Heart right ventricle (tissue), 16 donors: ENCODE data around the gene TPD52L1. TPM values are rescaled to one million over a fixed set of nuclear protein-coding genes. Genes with fewer than 3 reads are reported as not detected.
"Not testable (repeated sequence)": the region's sequence is repeated elsewhere in the genome, so short reads cannot be mapped to it uniquely, and the experiment has no call there.

ENCODE experiments used
- ATAC-seq, 8 donors: fragments of 200-7000 bp; cut with Tn5 transposase; one replicate each; pipeline ENCODE4 v1.9.1; 2020; ENCODE audit warnings: mild to moderate bottlenecking in 8 of 8, moderate library complexity in 8 of 8, moderate number of reproducible peaks in 1 of 8
- DNase-seq, 2 donors: peaks; one replicate each; pipeline ENCODE4 v3.0.0-alpha.2; 2020
- H3K27ac ChIP-seq, 10 donors: fragments of 200-600 bp; sonication (generic) in 2 of 10; one replicate each; pipeline versions ENCODE4 v1.5.0 to v1.8.0; 2020 to 2022; ENCODE audit warnings: mild to moderate bottlenecking in 3 of 10
- H3K27me3 ChIP-seq, 7 donors: fragments of 200-600 bp; one replicate each; pipeline ENCODE4 v1.8.0; 2021 to 2022; ENCODE audit warnings: mild to moderate bottlenecking in 2 of 7
- H3K36me3 ChIP-seq, 9 donors: fragments of 200-600 bp; sonication (generic) in 1 of 9; one replicate each; pipeline versions ENCODE4 v1.5.0 to v1.8.0; 2020 to 2022; ENCODE audit warnings: mild to moderate bottlenecking in 2 of 9
- H3K4me1 ChIP-seq, 9 donors: fragments of 200-600 bp; sonication (generic) in 1 of 9; one replicate each; pipeline versions ENCODE4 v1.5.0 to v1.8.0; 2020 to 2022; ENCODE audit warnings: mild to moderate bottlenecking in 4 of 9
- H3K4me3 ChIP-seq, 10 donors: fragments of 200-600 bp; sonication (generic) in 2 of 10; one replicate each; pipeline versions ENCODE4 v1.5.0 to v1.8.0; 2020 to 2022; ENCODE audit warnings: mild to moderate bottlenecking in 7 of 10, moderate library complexity in 2 of 10
- H3K9me3 ChIP-seq, 11 donors: fragments of 200-600 bp in 10 of 11; sonication (generic) in 2 of 11; one replicate each; pipeline versions ENCODE4 v1.5.0 to v1.8.0; 2013 to 2022; ENCODE audit warnings: mild to moderate bottlenecking in 2 of 11, control low read depth in 1 of 11, moderate library complexity in 1 of 11
- CTCF ChIP-seq, 9 donors: fragments of 200-600 bp; sonication (generic) in 2 of 9; IDR thresholded peaks; one replicate each; pipeline versions ENCODE4 v1.5.0 to v1.8.0; 2021 to 2022; ENCODE audit warnings: antibody characterized with exemption in 9 of 9, mild to moderate bottlenecking in 5 of 9, moderate library complexity in 1 of 9
- WGBS, 2 donors: extraction: QIAGEN DNeasy Blood & Tissue Kit; methylation state at CpG; one replicate each; pipeline ENCODE4 v1.1.7; 2013; ENCODE audit warnings: inconsistent platforms in 1 of 2; 5-methylcytosine and 5-hydroxymethylcytosine counted together
- intact Hi-C, 10 donors: fragments of 100-400 bp; cut with DNase I; formaldehyde crosslinking; loops; one replicate each; pipeline versions ENCODE4 v1.11.1 to v1.14.2; 2022
- polyA plus RNA-seq, 2 donors: library from polyadenylated mRNA; stranded (reverse); fragments of 200-250 nt; gene quantifications; one replicate each; pipeline ENCODE4 v1.2.3, GENCODE V29; 2013
- total RNA-seq, 10 donors: library from RNA; stranded (reverse); fragmentation: NEBNext Ultra II Directional in 3 of 10; extraction: Animal tissue kit (Norgen Biotek cat#: 25700) in 3 of 10; gene quantifications; one replicate each; pipeline versions ENCODE4 v1.2.1 to v1.2.4, GENCODE V29; 2021 to 2023
- donor health status: Arrhythmogenic right ventricular cardiomyopathy.
- donor health status: ischemic (EF 13 %, LVEDD 7.1; RV severe dilation, severe dysfunction).
- donor health status: healthy with polysubstance abuse.
- donor health status: DM: no; HTN: yes; CAD: no.
- donor health status: DM: no; HTN: no; CAD: no.
- donor health status: ischemic (EF 25% LVEDD 6.9; RV normal size, moderate dysfunction).
- donor health status: ischemic (EF 25% LVEDD 5.7; RV mildly dilated, moderate dysfunction).
- donor health status: healthy.
- donor health status: DM: yes; HTN: yes; CAD: no.
- donor health status: Ischemic cardiomyopathy.
- donor health status: ischemic (EF 35%, LVEDD 5.7; RV mildly dilated, moderate dysfunction).
- donor health status: nonischemic (EF 11% LVEDD 7.7; RV severe dilation, severe dysfunction).
- donor health status: DM: yes; HTN: yes; CAD: no.
- donor health status: PGD.
- donor health status: ischemic (EF 29% LVEDD 5.4; RV normal size, mild dysfunction).
- donor health status: nonischemic (EF 23%, LVEDD 6.1; RV moderate dilation, normal function).

The TPD52L1 gene
- total and polyA plus RNA-seq, 12 donors: 21.2 to 97.8 (median 54.1) TPM

DNA sequence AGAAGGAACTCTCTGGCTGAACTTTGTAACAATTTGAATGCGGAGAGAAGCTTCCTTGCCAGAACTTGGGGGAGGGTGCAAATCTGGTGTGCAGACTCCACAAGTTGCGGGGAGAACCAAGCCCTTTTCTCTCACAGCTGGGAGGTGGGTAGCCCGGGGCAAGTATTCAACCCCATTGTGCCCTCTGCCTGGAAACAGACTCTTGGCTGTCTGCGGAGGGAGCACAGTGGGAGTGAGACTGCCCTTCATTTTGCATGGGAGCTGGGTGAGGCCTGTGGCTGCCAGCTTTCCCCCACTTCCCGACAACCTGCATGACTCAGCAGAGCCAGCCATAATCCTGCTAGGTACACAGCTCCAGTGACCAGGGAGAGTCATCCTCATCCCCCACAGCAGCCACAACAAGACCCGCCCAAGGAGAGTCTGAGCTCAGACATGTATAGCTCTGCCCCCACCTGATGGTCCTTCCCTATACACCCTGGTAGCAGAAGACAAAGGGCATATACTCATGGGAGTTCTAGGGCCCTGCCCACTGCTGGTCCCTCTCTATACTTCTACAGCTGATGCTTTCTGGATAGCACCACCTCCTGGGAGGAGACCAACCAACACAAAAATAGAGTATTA lies 29.4 kb upstream of the TPD52L1 start:
- ATAC-seq (no peak), DNase-seq (no peak)
- intact Hi-C loops: no loop called here
- no peak overlapping the region for H3K27ac ChIP-seq
- H3K4me1 ChIP-seq: peaks cover 0 to 16% (median 0%) of the 10 kb centered on the region in 9 donors
- no peak overlapping the region for H3K4me3 ChIP-seq
- H3K36me3 ChIP-seq: no peaks in the 10 kb centered on the region
- no peak for TF ChIP-seq CTCF (IDR thresholded peaks at IDR 0.05)
- WGBS, 2 donors: 80 to 82% methylated on average over 6 of the region's 6 CpGs
- H3K9me3 ChIP-seq: peaks cover 0 to 11% (median 0%) of the 10 kb centered on the region in 11 donors
- H3K27me3 ChIP-seq: no peaks in the 10 kb centered on the region

DNA sequence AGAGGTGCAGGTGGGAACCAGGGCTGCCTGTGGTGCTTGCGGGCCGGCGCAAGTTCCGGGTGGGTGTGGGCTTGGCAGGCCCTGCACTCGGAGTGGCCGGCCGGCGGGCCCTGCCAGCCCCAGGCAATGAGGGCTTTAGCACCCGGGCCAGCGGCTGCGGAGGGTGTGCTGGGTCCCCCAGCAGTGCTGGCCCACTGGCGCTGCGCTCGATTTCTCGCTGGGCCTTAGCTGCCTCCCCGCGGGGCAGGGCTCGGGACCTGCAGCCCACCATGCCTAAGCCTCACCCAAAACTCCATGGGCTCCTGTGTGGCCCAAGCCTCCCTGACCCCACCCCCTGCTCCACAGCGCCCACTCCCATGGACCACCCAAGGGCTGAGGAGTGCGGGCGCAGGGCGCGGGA lies 27.7 kb upstream of the TPD52L1 start:
- ATAC-seq, H3K4me3 ChIP-seq, H3K27ac ChIP-seq, DNase-seq, H3K27me3 ChIP-seq, H3K36me3 ChIP-seq, intact Hi-C loops: not testable (repeated sequence)
- H3K9me3 ChIP-seq: peaks cover 0 to 11% (median 0%) of the 10 kb centered on the region in 11 donors
- peaks cover 0 to 16% (median 0%) of the 10 kb centered on the region in 9 donors for H3K4me1 ChIP-seq
- 97 to 100% methylated on average over 23 of the region's 23 CpGs for WGBS, 2 donors

- DNase-seq (no peak), ATAC-seq (no peak)
- no peak overlapping the region for H3K27ac ChIP-seq
- no peaks in the 10 kb centered on the region for H3K4me1 ChIP-seq
- H3K4me3 ChIP-seq: no peak overlapping the region
- H3K36me3 ChIP-seq: no peaks in the 10 kb centered on the region
- intact Hi-C loops: no loop called here
- TF ChIP-seq CTCF (IDR thresholded peaks at IDR 0.05): no peak
- peaks cover 0 to 11% (median 0%) of the 10 kb centered on the region in 11 donors for H3K9me3 ChIP-seq
- no peaks in the 10 kb centered on the region for H3K27me3 ChIP-seq
- WGBS, 2 donors: 63% methylated on average over 4 of the region's 4 CpGs
Observed at GRCh38 chr6:125129354-125129753, 24.2 kb upstream of the TPD52L1 start.

GRCh38 chr6:125132058-125132457 lies 21.5 kb upstream of the TPD52L1 start:
- WGBS, 2 donors: 64 to 74% methylated on average over 1 of the region's 1 CpG
- H3K27ac ChIP-seq: no peak overlapping the region
- TF ChIP-seq CTCF (IDR thresholded peaks at IDR 0.05): no peak
- no peaks in the 10 kb centered on the region for H3K27me3 ChIP-seq
- no peaks in the 10 kb centered on the region for H3K4me1 ChIP-seq
- peaks cover 0 to 5% (median 0%) of the 10 kb centered on the region in 11 donors for H3K9me3 ChIP-seq
- H3K4me3 ChIP-seq: no peak overlapping the region
- ATAC-seq: no peak
- no peak for DNase-seq
- H3K36me3 ChIP-seq: no peaks in the 10 kb centered on the region
- intact Hi-C loops: no loop called here

DNA sequence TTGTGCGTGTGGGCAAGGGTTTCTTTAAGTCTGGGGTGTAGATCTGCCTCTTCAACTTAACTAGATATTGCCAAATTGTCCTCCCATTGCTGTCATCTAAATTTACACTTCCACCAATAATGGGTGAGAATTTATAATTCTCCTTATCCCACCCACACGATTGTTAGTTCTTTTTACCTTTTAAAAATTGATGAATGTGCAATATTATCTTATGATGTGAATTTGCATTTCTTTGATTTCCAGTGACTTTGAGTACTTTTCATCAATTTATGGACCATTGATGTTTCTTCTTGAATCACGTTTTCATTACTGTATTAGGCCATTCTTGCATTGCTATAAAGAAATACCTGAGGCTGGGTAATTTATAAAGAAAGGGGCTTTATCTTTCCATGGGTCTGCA lies 17.2 kb upstream of the TPD52L1 start:
- DNase-seq (no peak), ATAC-seq (no peak)
- no peaks in the 10 kb centered on the region for H3K4me1 ChIP-seq
- 87 to 90% methylated on average over 3 of the region's 3 CpGs for WGBS, 2 donors
- no peak overlapping the region for H3K4me3 ChIP-seq
- no peaks in the 10 kb centered on the region for H3K36me3 ChIP-seq
- TF ChIP-seq CTCF (IDR thresholded peaks at IDR 0.05): no peak
- H3K27me3 ChIP-seq: no peaks in the 10 kb centered on the region
- intact Hi-C loops: no loop called here
- no peaks in the 10 kb centered on the region for H3K9me3 ChIP-seq
- H3K27ac ChIP-seq: no peak overlapping the region
